GM19025 (cell line): ENCODE results near the gene CYP27C1.
A peak's percentile ranks its signal among the peaks of the same experiment; 100 is the strongest.
"Not testable (repeated sequence)": the region's sequence is repeated elsewhere in the genome, so short reads cannot be mapped to it uniquely, and the experiment has no call there.

ENCODE experiments used
- ATAC-seq: cut with Tn5 transposase; IDR thresholded peaks from one replicate; pipeline ENCODE4 v1.9.1; 2021; ENCODE audit warnings: mild to moderate bottlenecking, low read depth, moderate library complexity; ENCODE audit not compliant: unreplicated experiment

The CYP27C1 gene

GRCh38 chr2:127225186-127225960 is 5.3 kb upstream of the CYP27C1 start:
- no peak for ATAC-seq

DNA sequence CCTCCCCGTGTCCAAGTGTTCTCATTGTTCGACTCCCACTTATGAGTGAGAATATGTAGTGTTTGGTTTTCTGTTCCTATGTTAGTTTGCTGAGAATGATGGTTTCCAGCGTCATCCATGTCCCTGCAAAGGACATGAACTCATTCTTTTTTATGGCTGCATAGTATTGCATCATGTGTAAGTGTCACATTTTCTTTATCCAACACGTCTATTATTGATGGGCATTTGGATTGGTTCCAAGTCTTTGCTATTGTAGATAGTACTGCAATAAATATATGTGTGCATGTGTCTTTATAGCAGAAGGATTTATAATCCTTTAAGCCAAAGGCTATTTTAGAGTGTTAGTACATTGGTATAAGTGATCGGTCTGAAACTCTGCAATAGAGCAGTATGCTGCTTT is 4.0 kb upstream of the CYP27C1 start:
- not testable (repeated sequence) for ATAC-seq

GRCh38 chr2:127220768-127221527 is 849 bp upstream of the CYP27C1 start:
- no peak for ATAC-seq

GRCh38 chr2:127219171-127220070 is 678 bp downstream of the CYP27C1 start:
- ATAC-seq: no peak

- no peak for ATAC-seq
Observed at GRCh38 chr2:127218812-127219170, 1.3 kb downstream of the CYP27C1 start.

- ATAC-seq: no peak
Observed at GRCh38 chr2:127217470-127218325, 2.4 kb downstream of the CYP27C1 start.

GRCh38 chr2:127216593-127216992 is 3.5 kb downstream of the CYP27C1 start:
- no peak for ATAC-seq

DNA sequence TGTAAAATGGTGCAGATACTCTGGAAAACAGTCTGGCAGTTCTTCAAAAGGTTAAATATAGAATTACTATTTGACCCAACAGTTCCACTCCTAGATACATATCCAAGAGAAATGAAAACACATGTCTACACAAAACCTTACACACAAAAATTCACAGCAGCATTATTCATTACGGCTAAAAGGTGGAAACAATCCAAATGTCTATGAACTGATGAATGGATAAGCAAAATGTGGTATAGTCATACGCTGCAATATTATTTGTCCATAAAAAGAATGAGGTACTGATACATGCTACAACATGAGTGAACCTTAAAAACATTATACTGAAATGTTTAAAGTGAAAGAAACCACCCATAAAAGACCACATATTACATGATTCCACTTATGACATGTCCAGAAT is 4.0 kb downstream of the CYP27C1 start:
- ATAC-seq: no peak

DNA sequence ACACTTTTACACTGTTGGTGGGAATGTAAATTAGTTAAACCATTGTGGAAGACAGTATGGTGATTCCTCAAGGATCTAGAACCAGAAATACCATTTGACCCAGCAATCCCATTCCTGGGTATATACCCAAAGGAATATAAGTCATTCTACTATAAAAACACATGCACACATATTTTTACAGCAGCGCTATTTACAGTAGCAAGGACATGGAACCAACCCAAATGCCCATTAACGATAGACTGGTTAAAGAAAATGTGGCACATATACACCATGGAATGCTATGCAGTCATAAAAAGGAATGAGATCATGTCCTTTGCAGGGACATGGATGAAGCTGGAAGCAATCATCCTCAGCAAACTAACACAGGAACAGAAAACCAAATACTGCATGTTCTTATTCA is 5.9 kb downstream of the CYP27C1 start:
- not testable (repeated sequence) for ATAC-seq

GRCh38 chr2:127208313-127208712 is 11.8 kb downstream of the CYP27C1 start:
- no peak for ATAC-seq

- no peak for ATAC-seq
Observed at GRCh38 chr2:127205218-127206125, 14.6 kb downstream of the CYP27C1 start.

DNA sequence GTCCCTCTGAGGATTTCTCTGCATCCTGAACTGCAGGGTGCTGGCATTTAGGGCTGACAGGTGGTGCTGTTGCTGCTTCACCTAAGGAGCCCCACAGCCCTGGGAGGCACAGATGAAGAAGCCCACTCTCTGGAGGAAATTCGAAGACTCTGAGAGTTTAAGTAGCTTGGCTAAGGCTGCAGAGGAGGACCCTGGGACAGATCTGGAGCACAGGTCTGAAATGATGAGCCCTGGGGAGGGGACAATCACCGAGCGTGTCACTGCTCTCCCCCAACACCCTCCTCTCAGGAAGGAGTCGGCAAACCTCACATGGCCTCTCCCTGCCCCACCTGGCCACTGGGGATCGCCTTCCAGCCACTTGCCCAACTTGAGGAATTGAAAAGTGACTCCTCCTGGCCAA is 18.6 kb downstream of the CYP27C1 start:
- ATAC-seq: no peak

- no peak for ATAC-seq
Observed at GRCh38 chr2:127200962-127201361, 19.1 kb downstream of the CYP27C1 start.

GRCh38 chr2:127199223-127199622 is 20.9 kb downstream of the CYP27C1 start:
- no peak for ATAC-seq

DNA sequence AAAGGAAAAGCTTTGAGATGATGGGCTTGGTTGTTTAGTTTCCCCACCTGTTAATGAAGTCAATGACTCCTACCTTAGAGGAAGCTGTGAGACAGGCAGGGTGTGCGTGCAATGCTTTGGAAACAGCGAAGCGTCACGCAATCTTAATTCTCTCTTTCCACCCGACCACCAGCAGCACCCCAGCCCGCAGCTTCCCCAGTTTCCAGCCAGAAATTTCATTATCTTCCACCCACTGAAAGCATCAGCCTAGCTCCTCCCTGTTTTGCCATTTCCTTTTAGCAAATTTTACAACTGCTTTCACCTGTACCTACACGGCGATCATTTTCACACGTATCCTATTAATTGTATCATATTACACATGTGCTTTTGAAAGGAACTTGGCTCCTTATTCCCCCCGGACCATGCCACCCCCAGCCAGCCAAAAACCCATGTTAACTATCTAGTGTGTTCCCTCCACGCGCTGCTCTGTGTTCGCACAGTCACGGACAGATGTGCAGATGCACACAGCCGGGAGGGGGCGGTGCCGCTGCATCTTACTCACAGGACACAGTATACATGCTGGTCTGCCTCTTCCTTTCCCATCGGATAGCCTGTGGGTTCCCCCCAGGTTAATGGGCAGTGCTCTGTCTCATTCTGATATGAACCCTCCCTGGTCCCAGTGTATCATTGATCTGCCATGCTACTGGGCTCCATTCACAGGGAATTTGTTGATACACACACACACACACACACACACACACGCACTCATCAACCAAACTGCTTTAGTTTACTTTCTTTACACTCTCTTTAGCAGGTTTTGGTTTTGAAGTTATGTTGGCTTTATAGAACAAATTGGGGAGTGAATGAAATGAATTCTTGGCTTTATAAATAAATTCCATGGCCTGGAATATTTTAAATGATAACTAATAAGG is 22.4 kb downstream of the CYP27C1 start:
- peak; percentile 76 for ATAC-seq

DNA sequence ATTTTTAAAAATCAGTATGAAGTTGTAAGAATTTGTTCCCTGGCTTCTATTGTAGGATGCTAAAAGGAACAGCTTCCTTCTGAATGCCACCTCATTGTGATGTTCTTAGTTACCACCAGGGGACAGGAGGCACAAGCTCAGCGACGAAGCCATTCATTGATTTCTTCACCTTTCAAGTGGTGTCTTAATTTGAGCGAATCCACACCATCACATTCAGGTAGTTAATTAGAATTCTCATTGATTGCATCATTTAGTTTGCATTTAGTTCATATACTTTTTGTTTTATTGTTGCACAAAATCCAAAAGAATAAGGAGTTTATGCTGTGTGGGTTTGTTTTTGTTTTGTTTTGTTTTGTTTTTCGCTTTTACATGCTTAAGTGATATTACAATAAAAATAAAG is 23.1 kb downstream of the CYP27C1 start:
- no peak for ATAC-seq

GRCh38 chr2:127196549-127196948 is 23.6 kb downstream of the CYP27C1 start:
- no peak for ATAC-seq
